Ishikawa (cell line): ENCODE data around the gene SDR42E2.

Source experiments
- CEBPB ChIP-seq: IDR thresholded peaks from 2 replicates; pipeline ENCODE4 v1.6.1; 2012
- CREB1 ChIP-seq: IDR thresholded peaks from 2 replicates; pipeline ENCODE4 v1.6.1; 2012; ENCODE audit warnings: low read depth
- EGR1 ChIP-seq: IDR thresholded peaks from 2 replicates; pipeline ENCODE4 v1.6.1; 2012
- EP300 ChIP-seq: IDR thresholded peaks from 2 replicates; pipeline ENCODE4 v1.6.1; 2012; ENCODE audit warnings: borderline replicate concordance
- RAD21 ChIP-seq: IDR thresholded peaks from 2 replicates; pipeline ENCODE4 v1.6.1; 2012; ENCODE audit warnings: low read depth
- TCF12 ChIP-seq: IDR thresholded peaks from 2 replicates; pipeline ENCODE4 v1.6.1; 2012; ENCODE audit warnings: low read depth
- TF ChIP-seq, protein P1 (sequence below): IDR thresholded peaks from 2 replicates; pipeline ENCODE4 v1.6.1; 2012; ENCODE audit warnings: low read depth, mild to moderate bottlenecking
- TF ChIP-seq, protein P2 (sequence below): IDR thresholded peaks from 2 replicates; pipeline ENCODE4 v1.6.1; 2012
- TF ChIP-seq, protein P3 (sequence below): IDR thresholded peaks from 2 replicates; pipeline ENCODE4 v1.6.1; 2012

GRCh38 chr16:22233037-22233372 is 70.7 kb downstream of the SDR42E2 start:
- TF ChIP-seq, protein P1, sequence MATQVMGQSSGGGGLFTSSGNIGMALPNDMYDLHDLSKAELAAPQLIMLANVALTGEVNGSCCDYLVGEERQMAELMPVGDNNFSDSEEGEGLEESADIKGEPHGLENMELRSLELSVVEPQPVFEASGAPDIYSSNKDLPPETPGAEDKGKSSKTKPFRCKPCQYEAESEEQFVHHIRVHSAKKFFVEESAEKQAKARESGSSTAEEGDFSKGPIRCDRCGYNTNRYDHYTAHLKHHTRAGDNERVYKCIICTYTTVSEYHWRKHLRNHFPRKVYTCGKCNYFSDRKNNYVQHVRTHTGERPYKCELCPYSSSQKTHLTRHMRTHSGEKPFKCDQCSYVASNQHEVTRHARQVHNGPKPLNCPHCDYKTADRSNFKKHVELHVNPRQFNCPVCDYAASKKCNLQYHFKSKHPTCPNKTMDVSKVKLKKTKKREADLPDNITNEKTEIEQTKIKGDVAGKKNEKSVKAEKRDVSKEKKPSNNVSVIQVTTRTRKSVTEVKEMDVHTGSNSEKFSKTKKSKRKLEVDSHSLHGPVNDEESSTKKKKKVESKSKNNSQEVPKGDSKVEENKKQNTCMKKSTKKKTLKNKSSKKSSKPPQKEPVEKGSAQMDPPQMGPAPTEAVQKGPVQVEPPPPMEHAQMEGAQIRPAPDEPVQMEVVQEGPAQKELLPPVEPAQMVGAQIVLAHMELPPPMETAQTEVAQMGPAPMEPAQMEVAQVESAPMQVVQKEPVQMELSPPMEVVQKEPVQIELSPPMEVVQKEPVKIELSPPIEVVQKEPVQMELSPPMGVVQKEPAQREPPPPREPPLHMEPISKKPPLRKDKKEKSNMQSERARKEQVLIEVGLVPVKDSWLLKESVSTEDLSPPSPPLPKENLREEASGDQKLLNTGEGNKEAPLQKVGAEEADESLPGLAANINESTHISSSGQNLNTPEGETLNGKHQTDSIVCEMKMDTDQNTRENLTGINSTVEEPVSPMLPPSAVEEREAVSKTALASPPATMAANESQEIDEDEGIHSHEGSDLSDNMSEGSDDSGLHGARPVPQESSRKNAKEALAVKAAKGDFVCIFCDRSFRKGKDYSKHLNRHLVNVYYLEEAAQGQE, result no peak
- TF ChIP-seq RAD21 (no peak), EGR1 (no peak), EP300 (no peak), TCF12 (no peak), CREB1 (0 out of 2 replicates have a peak, but pooled peaks have one; percentile 19), CEBPB (no peak)
- TF ChIP-seq, protein P2, sequence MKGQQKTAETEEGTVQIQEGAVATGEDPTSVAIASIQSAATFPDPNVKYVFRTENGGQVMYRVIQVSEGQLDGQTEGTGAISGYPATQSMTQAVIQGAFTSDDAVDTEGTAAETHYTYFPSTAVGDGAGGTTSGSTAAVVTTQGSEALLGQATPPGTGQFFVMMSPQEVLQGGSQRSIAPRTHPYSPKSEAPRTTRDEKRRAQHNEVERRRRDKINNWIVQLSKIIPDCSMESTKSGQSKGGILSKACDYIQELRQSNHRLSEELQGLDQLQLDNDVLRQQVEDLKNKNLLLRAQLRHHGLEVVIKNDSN, result no peak
- TF ChIP-seq, protein P3, sequence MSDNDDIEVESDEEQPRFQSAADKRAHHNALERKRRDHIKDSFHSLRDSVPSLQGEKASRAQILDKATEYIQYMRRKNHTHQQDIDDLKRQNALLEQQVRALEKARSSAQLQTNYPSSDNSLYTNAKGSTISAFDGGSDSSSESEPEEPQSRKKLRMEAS, result no peak
